Neutrophil (primary cell): ENCODE results near the gene EMP2.
"Not testable (repeated sequence)": the region's sequence is repeated elsewhere in the genome, so short reads cannot be mapped to it uniquely, and the experiment has no call there.

ENCODE experiments used
- H3K27ac ChIP-seq: fragments of 200-600 bp; sonication (generic); 2 replicates; pipeline ENCODE4 v1.5.1; 2016; ENCODE audit warnings: mild to moderate bottlenecking, moderate library complexity
- H3K27me3 ChIP-seq: fragments of 200-600 bp; sonication (generic); 2 replicates; pipeline ENCODE4 v1.6.0; 2016; ENCODE audit warnings: mild to moderate bottlenecking
- H3K36me3 ChIP-seq: fragments of 200-600 bp; sonication (generic); 2 replicates; pipeline ENCODE4 v1.5.1; 2017
- H3K4me1 ChIP-seq, 2 experiments: fragments of 200-600 bp in 1 of 2; sonication (generic) in 1 of 2; 1 replicate in 1 of 2; 2 replicates in 1 of 2; pipeline versions ENCODE4 v1.5.1 to v1.6.1; 2013 to 2016; ENCODE audit warnings: low read depth in 1 of 2, low read length in 1 of 2, mild to moderate bottlenecking in 1 of 2, moderate library complexity in 1 of 2; ENCODE audit not compliant: control insufficient read depth in 1 of 2, insufficient read depth in 1 of 2
- H3K4me3 ChIP-seq, 2 experiments: fragments of 200-600 bp in 1 of 2; sonication (generic) in 1 of 2; 1 replicate in 1 of 2; 2 replicates in 1 of 2; pipeline ENCODE4 v1.5.1; 2013 to 2016; ENCODE audit warnings: low read depth in 1 of 2, low read length in 1 of 2, mild to moderate bottlenecking in 1 of 2, moderate library complexity in 1 of 2
- H3K9me3 ChIP-seq: fragments of 200-600 bp; sonication (generic); 2 replicates; pipeline ENCODE4 v1.5.1; 2016
- CTCF ChIP-seq: fragments of 200-600 bp; sonication (generic); IDR thresholded peaks from 2 replicates; pipeline ENCODE4 v1.5.1; 2016; ENCODE audit warnings: antibody characterized with exemption

EMP2 gene

GRCh38 chr16:10514369-10515055 lies 65.9 kb downstream of the EMP2 start:
- Histone ChIP-seq H3K9me3 (no peaks in the 10 kb centered on the region), H3K27me3 (no peaks in the 10 kb centered on the region), H3K27ac (no peak overlapping the region), H3K4me3 (no peak overlapping the region), H3K36me3 (no peaks in the 10 kb centered on the region), H3K4me1 (no peaks in the 10 kb centered on the region)
- no peak for TF ChIP-seq CTCF

- no peaks in the 10 kb centered on the region for H3K36me3 ChIP-seq
- H3K4me1 ChIP-seq = no peaks in the 10 kb centered on the region
- H3K9me3 ChIP-seq = no peaks in the 10 kb centered on the region
- H3K4me3 ChIP-seq = no peak overlapping the region
- TF ChIP-seq CTCF = no peak
- no peak overlapping the region for H3K27ac ChIP-seq
- no peaks in the 10 kb centered on the region for H3K27me3 ChIP-seq
These were observed 68.6 kb downstream of the EMP2 start for GRCh38 chr16:10511829-10512228.

- Histone ChIP-seq H3K27me3 (no peaks in the 10 kb centered on the region), H3K36me3 (no peaks in the 10 kb centered on the region), H3K4me3 (no peak overlapping the region), H3K9me3 (no peaks in the 10 kb centered on the region), H3K27ac (no peak overlapping the region), H3K4me1 (no peaks in the 10 kb centered on the region)
- TF ChIP-seq CTCF = no peak
These were observed 70.1 kb downstream of the EMP2 start for GRCh38 chr16:10510279-10510678.

- H3K9me3 ChIP-seq = no peaks in the 10 kb centered on the region
- H3K4me3 ChIP-seq = no peak overlapping the region
- TF ChIP-seq CTCF = no peak
- H3K4me1 ChIP-seq = no peaks in the 10 kb centered on the region
- no peak overlapping the region for H3K27ac ChIP-seq
- H3K36me3 ChIP-seq = no peaks in the 10 kb centered on the region
- no peaks in the 10 kb centered on the region for H3K27me3 ChIP-seq
These were observed 70.8 kb downstream of the EMP2 start for GRCh38 chr16:10509534-10510025.

- not testable (repeated sequence) for H3K27ac ChIP-seq, H3K9me3 ChIP-seq, H3K27me3 ChIP-seq, H3K36me3 ChIP-seq, H3K4me3 ChIP-seq, H3K4me1 ChIP-seq
These were observed 75.1 kb downstream of the EMP2 start for GRCh38 chr16:10505286-10505685.

GRCh38 chr16:10504404-10504885 lies 76.0 kb downstream of the EMP2 start:
- no peak overlapping the region for H3K27ac ChIP-seq
- TF ChIP-seq CTCF = no peak
- no peaks in the 10 kb centered on the region for H3K36me3 ChIP-seq
- no peaks in the 10 kb centered on the region for H3K9me3 ChIP-seq
- no peaks in the 10 kb centered on the region for H3K4me1 ChIP-seq
- H3K4me3 ChIP-seq = no peak overlapping the region
- no peaks in the 10 kb centered on the region for H3K27me3 ChIP-seq
